GM10248 (cell line): ENCODE data around the gene ZBTB46.
A peak's percentile ranks its signal among the peaks of the same experiment; 100 is the strongest.

Experiments used
- CTCF ChIA-PET: fragments of 300-600 bp; sonication (Branson Sonifier 250); formaldehyde crosslinking; extraction: SDS; loops from one replicate; lab custom pipeline; 2021; ENCODE audit warnings: antibody characterized with exemption; lab: Yijun Ruan, JAX
- POLR2A ChIA-PET: fragments of 350-650 bp; sonication (Branson Sonifier 250); formaldehyde crosslinking; extraction: SDS; loops from one replicate; lab custom pipeline; 2020; ENCODE audit warnings: antibody characterized with exemption; lab: Yijun Ruan, JAX
- DNase-seq: peaks from one replicate; pipeline ENCODE4 v3.0.0; 2012; ENCODE audit errors: extremely low spot score
- TF ChIP-seq, protein P1 (sequence below): IDR thresholded peaks from 2 replicates; pipeline ENCODE4 v1.5.1; 2012; ENCODE audit warnings: mild to moderate bottlenecking, low read depth; ENCODE audit errors: extremely low read depth, missing control alignments, control extremely low read depth

The ZBTB46 gene

DNA sequence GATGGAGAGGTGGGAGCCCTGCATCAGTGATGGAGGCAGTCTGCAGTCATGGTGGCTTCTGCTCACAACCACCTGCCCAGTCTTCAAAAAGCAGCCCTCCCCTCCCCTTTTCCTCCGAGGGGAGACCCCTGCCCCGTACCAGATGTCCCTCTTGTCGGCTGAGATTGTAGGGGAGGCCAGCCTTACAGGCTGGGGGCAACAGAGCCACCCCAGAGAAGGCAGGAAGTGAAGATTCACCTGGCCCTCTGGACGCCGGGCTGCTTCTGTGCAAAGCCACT, 130.1 kb downstream of the ZBTB46 start:
- ChIA-PET POLR2A (no interaction called here), CTCF (no interaction called here)
- TF ChIP-seq, protein P1, sequence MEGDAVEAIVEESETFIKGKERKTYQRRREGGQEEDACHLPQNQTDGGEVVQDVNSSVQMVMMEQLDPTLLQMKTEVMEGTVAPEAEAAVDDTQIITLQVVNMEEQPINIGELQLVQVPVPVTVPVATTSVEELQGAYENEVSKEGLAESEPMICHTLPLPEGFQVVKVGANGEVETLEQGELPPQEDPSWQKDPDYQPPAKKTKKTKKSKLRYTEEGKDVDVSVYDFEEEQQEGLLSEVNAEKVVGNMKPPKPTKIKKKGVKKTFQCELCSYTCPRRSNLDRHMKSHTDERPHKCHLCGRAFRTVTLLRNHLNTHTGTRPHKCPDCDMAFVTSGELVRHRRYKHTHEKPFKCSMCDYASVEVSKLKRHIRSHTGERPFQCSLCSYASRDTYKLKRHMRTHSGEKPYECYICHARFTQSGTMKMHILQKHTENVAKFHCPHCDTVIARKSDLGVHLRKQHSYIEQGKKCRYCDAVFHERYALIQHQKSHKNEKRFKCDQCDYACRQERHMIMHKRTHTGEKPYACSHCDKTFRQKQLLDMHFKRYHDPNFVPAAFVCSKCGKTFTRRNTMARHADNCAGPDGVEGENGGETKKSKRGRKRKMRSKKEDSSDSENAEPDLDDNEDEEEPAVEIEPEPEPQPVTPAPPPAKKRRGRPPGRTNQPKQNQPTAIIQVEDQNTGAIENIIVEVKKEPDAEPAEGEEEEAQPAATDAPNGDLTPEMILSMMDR: no peak
- no peak for DNase-seq

DNA sequence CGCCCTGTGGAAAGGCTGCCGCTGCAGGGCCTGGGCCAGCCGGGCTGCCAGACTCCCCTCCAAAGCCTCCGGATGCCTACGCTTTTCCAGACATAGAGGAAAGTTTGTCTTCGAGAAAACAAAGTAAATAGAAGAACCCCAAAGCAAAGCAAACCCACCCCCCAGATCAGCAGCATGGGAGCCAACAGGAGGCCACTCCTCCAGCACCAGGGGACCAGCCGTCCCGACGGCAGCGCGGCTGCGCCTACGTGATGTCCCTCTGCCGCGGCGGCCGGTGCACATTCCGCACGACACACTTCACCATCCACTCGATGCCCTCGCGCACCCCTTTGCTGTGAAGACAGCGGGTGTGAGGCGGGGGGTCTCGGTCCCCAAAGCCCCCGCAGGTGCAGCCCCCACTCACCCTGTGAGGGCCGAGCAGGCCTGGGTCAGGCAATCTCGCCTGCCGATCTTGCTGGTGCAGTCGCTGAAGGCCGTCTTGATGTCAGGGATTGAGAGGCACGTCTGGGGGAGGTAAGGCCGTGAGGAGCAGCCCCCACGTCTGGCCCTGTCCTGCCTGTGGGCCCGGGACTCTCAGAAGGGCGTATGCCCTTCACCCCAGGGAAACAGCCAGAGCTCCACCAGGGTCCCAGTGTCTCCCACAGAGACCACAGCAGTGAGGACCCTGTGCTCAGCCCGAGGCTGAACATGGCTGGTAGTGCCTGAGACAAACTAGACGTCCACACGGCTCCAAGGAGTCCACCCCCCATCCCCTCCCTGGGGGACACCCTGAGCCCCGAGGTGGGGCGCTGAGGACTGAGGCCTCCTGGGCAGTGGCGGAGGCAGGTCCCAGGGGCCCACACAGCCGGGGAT, 130.6 kb downstream of the ZBTB46 start:
- TF ChIP-seq, protein P1: no peak
- DNase-seq: no peak
- ChIA-PET CTCF (no interaction called here), POLR2A (no interaction called here)

DNA sequence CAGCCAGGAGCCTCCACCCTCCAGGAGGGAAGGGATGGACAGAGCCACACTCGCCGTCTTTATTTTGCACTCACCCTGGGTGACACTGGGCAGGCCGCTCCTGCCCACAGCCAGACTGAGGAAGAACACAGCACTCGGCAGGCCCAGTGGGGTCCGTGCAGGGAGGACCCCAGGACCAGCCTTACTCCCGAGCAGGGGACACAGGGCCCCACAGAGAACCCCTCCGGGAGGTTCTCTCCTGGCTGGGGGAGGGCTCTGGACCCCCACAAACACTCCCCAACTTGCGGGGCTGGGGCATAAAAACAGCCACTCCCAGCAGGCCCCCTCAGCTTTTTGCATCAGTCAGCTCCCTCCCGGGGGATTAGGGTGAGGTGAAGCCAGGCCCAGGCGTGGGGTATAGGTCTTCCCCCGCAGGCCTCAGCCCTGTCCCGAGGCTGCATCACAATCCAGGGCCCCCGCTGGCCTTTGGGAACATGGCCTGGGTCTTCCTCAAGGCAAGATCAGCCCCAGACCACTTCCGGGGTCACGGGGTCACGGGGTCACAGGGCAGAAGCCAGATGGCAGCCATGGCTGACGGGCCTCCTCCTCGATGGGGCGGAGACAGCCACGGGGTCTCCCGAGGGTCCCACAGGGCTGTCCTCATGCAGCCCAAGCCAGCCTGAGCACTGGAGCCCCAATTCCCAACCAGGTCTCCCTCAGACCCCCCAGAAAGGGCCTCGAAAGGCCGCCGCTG, 131.4 kb downstream of the ZBTB46 start:
- no peak for DNase-seq
- POLR2A ChIA-PET: no interaction called here

DNA sequence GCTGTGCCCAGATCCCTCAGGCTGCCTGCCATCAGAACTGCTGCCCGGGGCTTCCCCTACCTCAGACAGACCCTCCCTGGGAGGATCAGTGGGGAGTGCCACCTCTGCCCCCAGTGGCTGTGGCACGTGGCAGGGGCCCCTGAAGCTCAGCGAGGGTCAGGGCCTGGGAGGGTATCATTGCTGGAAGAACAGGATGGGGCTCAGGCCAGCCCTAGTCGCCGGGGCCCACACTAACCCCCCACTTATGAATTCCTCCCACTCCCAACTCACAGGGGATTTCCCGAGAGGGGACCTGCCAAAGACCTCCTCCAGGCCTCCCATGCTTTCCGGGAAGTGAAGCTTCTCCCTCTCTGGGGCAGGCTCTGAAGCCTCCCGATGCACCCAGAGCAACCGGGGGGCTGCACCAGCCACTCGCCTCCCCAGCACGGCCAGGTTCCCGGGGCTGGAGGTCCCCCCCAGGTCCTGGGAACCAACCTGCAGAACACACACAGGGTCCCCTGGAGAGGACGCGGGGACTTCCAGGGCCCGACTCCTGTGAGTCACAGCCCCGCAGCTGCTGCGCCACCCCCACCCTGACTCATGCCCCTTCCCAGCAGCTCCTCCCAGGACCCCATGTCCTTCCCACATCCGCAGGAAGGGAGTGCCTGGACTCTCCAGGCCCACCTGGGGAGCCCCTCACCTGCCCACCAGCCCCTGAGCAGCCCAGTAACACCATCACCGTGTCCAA, 132.2 kb downstream of the ZBTB46 start:
- DNase-seq: peak; percentile 75
- CTCF ChIA-PET: interaction anchor here (0.8 to 1.3 kb wide), 2 partner anchors 9 to 87 kb away, joined by 3 to 5 read pairs; partner anchors contain the start of genes ARFRP1 and ZGPAT
- POLR2A ChIA-PET: no interaction called here
- TF ChIP-seq, protein P1: no peak

More for the DNA sequence above, 131.4 kb downstream of the ZBTB46 start:
- TF ChIP-seq, protein P1: no peak
- CTCF ChIA-PET: no interaction called here

DNA sequence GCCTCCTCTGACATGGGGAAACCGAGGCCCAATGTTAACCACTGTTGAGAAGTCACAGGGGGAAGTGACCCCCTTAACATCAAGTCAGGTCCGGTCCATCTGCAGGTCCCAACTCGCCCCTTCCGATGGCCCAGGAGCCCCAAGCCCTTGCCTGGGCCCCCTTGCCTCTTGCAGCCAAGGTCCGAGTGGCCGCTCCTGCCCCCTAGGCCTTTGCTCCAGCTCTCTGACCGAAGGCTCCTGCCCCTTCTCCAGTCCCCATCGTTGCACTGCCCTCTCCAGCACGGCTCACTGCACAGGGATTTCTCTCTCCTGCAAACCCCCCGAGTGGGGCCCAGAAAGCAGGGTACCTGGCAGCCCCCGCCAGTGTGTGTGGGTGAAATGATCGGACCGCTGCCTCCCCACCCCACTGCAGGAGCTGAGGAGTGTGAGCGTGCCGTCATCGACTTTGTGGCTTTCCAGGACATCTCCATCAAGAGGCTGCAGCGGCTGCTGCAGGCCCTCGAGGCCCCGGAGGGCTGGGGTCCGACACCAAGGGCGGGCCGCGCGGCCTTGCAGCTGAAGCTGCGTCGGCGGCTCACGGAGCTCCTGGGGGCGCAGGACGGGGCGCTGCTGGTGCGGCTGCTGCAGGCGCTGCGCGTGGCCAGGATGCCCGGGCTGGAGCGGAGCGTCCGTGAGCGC, 133.1 kb downstream of the ZBTB46 start:
- DNase-seq: no peak
- ChIA-PET CTCF (interaction anchor here (1.3 kb wide), 2 partner anchors 10 to 161 kb away, joined by 5 read pairs; partner anchors contain the start of genes ARFRP1, PTK6 and ZGPAT), POLR2A (no interaction called here)
- TF ChIP-seq, protein P1: no peak
